Keratinocyte (primary cell): Measurements from ENCODE around the gene GLRB. TPM values are rescaled to one million over a fixed set of nuclear protein-coding genes. Genes with fewer than 3 reads are reported as not detected.

ENCODE experiments used
- DNase-seq: peaks from one replicate; pipeline ENCODE4 v3.0.0-alpha.2; 2011; ENCODE audit warnings: low read depth, missing footprints, low spot score
- FAIRE-seq: peaks from 2 replicates; lab custom pipeline; 2011; peaks lifted over from hg19 to GRCh38; lab: Jason Lieb, UNC
- H2AFZ ChIP-seq: 2 replicates; pipeline ENCODE4 v1.6.0; 2012; ENCODE audit warnings: low read length, control low read depth, inconsistent platforms; ENCODE audit not compliant: control insufficient read depth
- H3K27ac ChIP-seq: 2 replicates; pipeline ENCODE4 v1.5.1; 2011; ENCODE audit warnings: low read length; ENCODE audit not compliant: control insufficient read depth, insufficient read depth
- H3K27me3 ChIP-seq: 3 replicates; pipeline ENCODE4 v1.6.0; 2011; ENCODE audit warnings: low read length; ENCODE audit not compliant: control insufficient read depth, insufficient read depth; ENCODE audit errors: extremely low read depth
- H3K36me3 ChIP-seq, 2 experiments: 2 replicates in 1 of 2; 3 replicates in 1 of 2; pipeline ENCODE4 v1.5.1; 2011; ENCODE audit warnings: low read length in 2 of 2, mild to moderate bottlenecking in 1 of 2; ENCODE audit not compliant: control insufficient read depth in 2 of 2, insufficient read depth in 2 of 2; ENCODE audit errors: extremely low read depth in 1 of 2
- H3K4me1 ChIP-seq: 3 replicates; pipeline ENCODE4 v1.5.1; 2011; ENCODE audit warnings: low read length; ENCODE audit not compliant: control insufficient read depth, insufficient read depth; ENCODE audit errors: extremely low read depth
- H3K4me2 ChIP-seq: 3 replicates; pipeline ENCODE4 v1.6.0; 2011; ENCODE audit warnings: low read depth, low read length; ENCODE audit not compliant: control insufficient read depth, insufficient read depth; ENCODE audit errors: extremely low read depth
- H3K4me3 ChIP-seq, 3 experiments: fragments of 200-600 bp in 1 of 3; sonication (generic) in 1 of 3; 2 replicates in 2 of 3; 3 replicates in 1 of 3; pipeline ENCODE4 v1.5.1; 2011 to 2016; ENCODE audit warnings: low read length in 3 of 3, mild to moderate bottlenecking in 3 of 3, control low read depth in 2 of 3, inconsistent platforms in 1 of 3, low read depth in 1 of 3, mixed read lengths in 1 of 3, mixed run types in 1 of 3, moderate library complexity in 1 of 3; ENCODE audit not compliant: control insufficient read depth in 2 of 3, insufficient read depth in 2 of 3; ENCODE audit errors: extremely low read depth in 1 of 3
- H3K79me2 ChIP-seq: 2 replicates; pipeline ENCODE4 v1.6.0; 2012; ENCODE audit warnings: low read length; ENCODE audit not compliant: control insufficient read depth, insufficient read depth
- H3K9ac ChIP-seq: 3 replicates; pipeline ENCODE4 v1.6.0; 2011; ENCODE audit warnings: low read length; ENCODE audit not compliant: control insufficient read depth, insufficient read depth; ENCODE audit errors: extremely low read depth
- H3K9me1 ChIP-seq: 3 replicates; pipeline ENCODE4 v1.6.0; 2011; ENCODE audit warnings: low read length; ENCODE audit not compliant: control insufficient read depth, insufficient read depth; ENCODE audit errors: extremely low read depth
- H3K9me3 ChIP-seq: 2 replicates; pipeline ENCODE4 v1.5.1; 2012; ENCODE audit warnings: low read depth, low read length; ENCODE audit not compliant: control insufficient read depth
- H4K20me1 ChIP-seq: 3 replicates; pipeline ENCODE4 v1.6.0; 2011; ENCODE audit warnings: low read length; ENCODE audit not compliant: control insufficient read depth, insufficient read depth; ENCODE audit errors: extremely low read depth
- EZH2 ChIP-seq: IDR thresholded peaks from one replicate; pipeline ENCODE4 v1.6.1; 2012; ENCODE audit warnings: inconsistent platforms, mild to moderate bottlenecking, low read length, moderate library complexity
- dilution Hi-C: fragments of 300-500 bp; cut with MboI; formaldehyde crosslinking; loops from one replicate; pipeline ENCODE4 v1.7.0; 2020; ENCODE audit warnings: low sequenced_read_pairs; ENCODE audit not compliant: extremely low pct_ligation_motif_present
- polyA plus RNA-seq, 5 experiments: library from polyadenylated mRNA; depleted of rRNA in 3 of 5; stranded (reverse) in 3 of 5; stranded (forward) in 1 of 5; unstranded in 1 of 5; fragments of >200 nt; gene quantifications; 1 replicate in 1 of 5; 2 replicates in 3 of 5; 3 replicates in 1 of 5; pipeline versions ENCODE4 v1.2.1 to v1.2.3, GENCODE V29; 2011 to 2012; ENCODE audit warnings: missing spikeins in 2 of 5, low read depth in 1 of 5, low replicate concordance in 1 of 5
- TF ChIP-seq, protein P1 (sequence below), 3 experiments: IDR thresholded peaks in 1 of 3; conservative IDR thresholded peaks in 1 of 3; optimal IDR thresholded peaks in 1 of 3; 2 replicates in 2 of 3; 3 replicates in 1 of 3; pipeline versions ENCODE3 to v1.5.1; 2011; ENCODE audit warnings: low read length in 3 of 3, mild to moderate bottlenecking in 3 of 3, moderate library complexity in 2 of 3, control low read depth in 1 of 3, inconsistent platforms in 1 of 3; ENCODE audit not compliant: insufficient read depth in 2 of 3; ENCODE audit errors: extremely low read depth in 1 of 3

Gene GLRB
- polyA plus RNA-seq, 1 donor (not counting 4 experiments of a cell fraction or from before 2014, with no cell fraction given) = 1.0 TPM

DNA sequence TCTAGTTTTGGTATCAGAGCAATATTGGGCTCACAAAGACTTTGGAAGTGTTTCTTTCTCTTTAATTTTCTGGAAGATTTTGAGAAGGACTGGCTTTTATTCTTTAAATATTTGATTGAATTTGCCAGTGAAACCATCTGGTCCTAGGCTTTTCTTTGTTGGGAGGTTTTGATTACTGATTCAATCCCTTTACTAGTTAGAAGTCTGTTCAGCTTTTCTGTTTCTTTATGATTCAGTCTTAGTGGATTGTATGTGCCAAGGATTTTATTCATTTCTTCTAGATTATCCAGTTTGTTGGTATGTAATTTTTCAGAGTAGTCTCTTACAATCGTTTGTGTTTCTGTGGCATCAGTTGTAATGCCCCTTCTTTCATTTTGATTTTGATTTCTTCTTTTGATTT is 28.6 kb downstream of the GLRB start:
- no peaks in the 10 kb centered on the region for H3K79me2 ChIP-seq
- H4K20me1 ChIP-seq = no peaks in the 10 kb centered on the region
- no peak overlapping the region for H3K4me3 ChIP-seq
- TF ChIP-seq, protein P1, sequence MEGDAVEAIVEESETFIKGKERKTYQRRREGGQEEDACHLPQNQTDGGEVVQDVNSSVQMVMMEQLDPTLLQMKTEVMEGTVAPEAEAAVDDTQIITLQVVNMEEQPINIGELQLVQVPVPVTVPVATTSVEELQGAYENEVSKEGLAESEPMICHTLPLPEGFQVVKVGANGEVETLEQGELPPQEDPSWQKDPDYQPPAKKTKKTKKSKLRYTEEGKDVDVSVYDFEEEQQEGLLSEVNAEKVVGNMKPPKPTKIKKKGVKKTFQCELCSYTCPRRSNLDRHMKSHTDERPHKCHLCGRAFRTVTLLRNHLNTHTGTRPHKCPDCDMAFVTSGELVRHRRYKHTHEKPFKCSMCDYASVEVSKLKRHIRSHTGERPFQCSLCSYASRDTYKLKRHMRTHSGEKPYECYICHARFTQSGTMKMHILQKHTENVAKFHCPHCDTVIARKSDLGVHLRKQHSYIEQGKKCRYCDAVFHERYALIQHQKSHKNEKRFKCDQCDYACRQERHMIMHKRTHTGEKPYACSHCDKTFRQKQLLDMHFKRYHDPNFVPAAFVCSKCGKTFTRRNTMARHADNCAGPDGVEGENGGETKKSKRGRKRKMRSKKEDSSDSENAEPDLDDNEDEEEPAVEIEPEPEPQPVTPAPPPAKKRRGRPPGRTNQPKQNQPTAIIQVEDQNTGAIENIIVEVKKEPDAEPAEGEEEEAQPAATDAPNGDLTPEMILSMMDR (optimal IDR thresholded peaks at IDR 0.05 in 1 of 3, IDR thresholded peaks at IDR 0.05 in 1 of 3, conservative IDR thresholded peaks at IDR 0.05 in 1 of 3; ENCODE audit: extremely low read depth in 1 of 3, insufficient read depth in 2 of 3, low read length in 3 of 3) = no peak
- no peak for TF ChIP-seq EZH2
- no peaks in the 10 kb centered on the region for H3K4me1 ChIP-seq
- no peak overlapping the region for H3K9ac ChIP-seq
- H3K4me2 ChIP-seq = no peak overlapping the region
- H3K27me3 ChIP-seq = no peaks in the 10 kb centered on the region
- no peak overlapping the region for H2AFZ ChIP-seq
- dilution Hi-C loops = no loop called here
- H3K9me1 ChIP-seq = no peaks in the 10 kb centered on the region
- no peaks in the 10 kb centered on the region for H3K9me3 ChIP-seq
- no peak overlapping the region for H3K27ac ChIP-seq
- no peaks in the 10 kb centered on the region for H3K36me3 ChIP-seq
- no peak for DNase-seq
- no peak for FAIRE-seq

DNA sequence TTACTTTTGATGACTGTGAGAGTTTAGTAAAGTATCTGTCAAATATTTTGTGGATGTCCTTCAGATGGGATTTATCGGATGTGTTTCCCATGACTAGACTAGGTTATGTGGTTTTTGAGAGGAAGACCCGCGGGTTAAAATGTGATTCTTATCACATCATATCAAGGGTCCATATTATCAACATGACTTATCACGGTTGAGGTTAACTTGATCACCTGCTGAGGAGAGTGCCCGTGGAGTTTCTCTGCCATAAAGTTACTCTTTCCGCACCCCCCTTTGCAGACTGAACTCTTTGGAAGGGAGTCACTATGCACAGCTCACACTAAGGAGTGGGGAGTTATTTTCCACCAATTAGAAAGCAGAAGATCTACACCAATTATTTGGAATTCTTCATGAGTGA is 38.7 kb downstream of the GLRB start:
- H3K9me3 ChIP-seq = no peaks in the 10 kb centered on the region
- H4K20me1 ChIP-seq = no peaks in the 10 kb centered on the region
- H2AFZ ChIP-seq = no peak overlapping the region
- FAIRE-seq (no peak), DNase-seq (no peak)
- no peaks in the 10 kb centered on the region for H3K36me3 ChIP-seq
- no peak overlapping the region for H3K9ac ChIP-seq
- H3K27me3 ChIP-seq = no peaks in the 10 kb centered on the region
- no peak overlapping the region for H3K4me3 ChIP-seq
- no peaks in the 10 kb centered on the region for H3K79me2 ChIP-seq
- H3K4me2 ChIP-seq = no peak overlapping the region
- TF ChIP-seq EZH2 = no peak
- TF ChIP-seq, protein P1 (optimal IDR thresholded peaks at IDR 0.05 in 1 of 3, IDR thresholded peaks at IDR 0.05 in 1 of 3, conservative IDR thresholded peaks at IDR 0.05 in 1 of 3; ENCODE audit: extremely low read depth in 1 of 3, insufficient read depth in 2 of 3, low read length in 3 of 3) = no peak
- dilution Hi-C loops = no loop called here
- no peaks in the 10 kb centered on the region for H3K9me1 ChIP-seq
- H3K27ac ChIP-seq = no peak overlapping the region
- peaks cover 11% of the 10 kb centered on the region for H3K4me1 ChIP-seq
